Measurements from ENCODE around the gene KLHL26.

Gene KLHL26

GRCh38 chr19:18647371-18647767 lies 10.5 kb downstream of the KLHL26 start:
- DNase-seq (ENCODE audit: low read depth) = no peak

DNA sequence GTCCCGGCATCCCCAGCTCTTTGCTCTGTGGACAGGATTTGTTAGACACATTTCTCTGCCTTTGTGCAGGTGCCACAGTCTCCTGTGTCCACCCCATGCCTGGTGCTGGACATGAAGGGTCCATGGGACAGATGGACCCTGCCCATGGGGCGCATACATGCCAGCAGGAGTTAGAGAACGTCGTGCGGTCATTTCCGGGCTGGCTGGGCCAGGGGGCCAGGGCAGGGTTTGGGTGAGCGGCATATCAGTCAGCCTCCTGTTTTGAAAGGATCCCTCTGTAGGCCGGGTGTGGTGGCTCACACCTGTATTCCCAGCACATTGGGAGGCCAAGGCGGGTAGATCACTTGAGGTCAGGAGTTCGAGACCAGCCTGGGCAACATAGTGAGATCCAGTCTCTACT lies 11.0 kb downstream of the KLHL26 start:
- DNase-seq (ENCODE audit: low read depth) = no peak

DNA sequence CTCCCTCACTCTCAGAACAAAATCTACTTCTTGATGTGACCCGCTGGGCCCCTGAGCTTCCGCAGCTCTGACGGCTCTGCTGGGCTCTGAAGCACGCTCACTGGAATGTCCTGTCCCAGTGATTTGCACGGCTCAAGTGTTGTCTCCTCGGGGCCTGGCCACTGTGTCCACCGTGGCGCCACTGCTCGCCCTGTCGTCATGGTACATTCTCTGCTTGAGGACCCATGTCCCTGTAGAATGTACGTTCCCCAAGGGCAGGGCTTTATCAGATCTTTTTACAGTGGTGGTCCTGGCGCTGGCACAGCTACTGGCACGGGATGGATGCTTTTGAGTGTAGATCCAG lies 12.1 kb downstream of the KLHL26 start:
- DNase-seq (ENCODE audit: low read depth) = no peak

DNA sequence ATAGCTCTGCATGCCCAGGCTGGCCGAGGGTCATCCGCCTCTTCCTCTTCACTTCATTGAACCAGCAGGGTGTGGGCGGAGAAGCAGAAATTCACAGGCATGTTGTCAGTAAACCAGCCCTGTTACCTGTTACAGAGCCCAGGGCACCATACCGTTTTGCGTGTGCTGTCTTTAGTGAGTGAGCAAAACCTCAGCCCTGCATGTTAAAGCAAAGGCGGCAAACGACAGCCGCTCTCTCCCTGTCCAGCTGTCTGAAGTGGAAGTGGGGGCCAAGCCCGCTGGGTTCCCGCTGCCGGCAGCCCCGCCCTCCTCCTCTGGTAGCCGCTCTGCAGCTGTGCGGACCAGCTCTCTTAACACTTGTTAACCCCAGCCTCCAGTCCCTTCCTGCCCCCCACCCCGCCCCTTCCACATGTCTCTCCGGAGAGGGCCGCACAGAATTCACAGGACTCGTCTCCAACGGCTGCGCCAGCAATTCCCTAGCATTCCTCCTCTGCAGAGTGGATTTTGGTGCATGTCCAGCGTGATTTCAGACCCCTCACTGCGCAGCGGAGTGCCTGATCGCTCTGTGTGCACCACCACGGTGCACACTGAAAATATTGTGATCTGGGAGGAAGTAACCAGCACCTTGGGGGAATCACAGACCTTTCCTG lies 12.7 kb downstream of the KLHL26 start:
- DNase-seq (ENCODE audit: low read depth) = no peak

DNA sequence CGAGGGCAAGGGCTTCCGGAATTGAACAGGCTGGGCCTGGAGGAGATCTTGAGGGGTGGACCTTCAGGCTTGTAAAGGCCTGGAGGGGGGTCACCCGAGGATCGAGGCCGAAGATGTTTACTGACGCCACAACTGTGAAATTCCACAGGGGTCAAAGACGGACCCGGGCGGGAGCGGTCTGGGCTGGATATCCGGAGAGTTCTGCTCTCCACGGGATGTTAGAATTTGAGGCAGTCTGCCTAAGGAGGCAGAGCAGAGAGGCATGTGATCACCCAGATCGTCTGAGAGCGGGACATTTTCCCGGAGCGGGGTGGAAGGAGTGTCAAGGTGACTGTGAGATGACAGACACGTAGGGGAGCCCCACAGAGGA lies 13.2 kb downstream of the KLHL26 start:
- no peak for DNase-seq (ENCODE audit: low read depth)

- DNase-seq (ENCODE audit: low read depth) = no peak
Observed at GRCh38 chr19:18650468-18651041, 13.7 kb downstream of the KLHL26 start.

GRCh38 chr19:18651300-18651699 lies 14.5 kb downstream of the KLHL26 start:
- no peak for DNase-seq (ENCODE audit: low read depth)

- DNase-seq (ENCODE audit: low read depth) = no peak
Observed at GRCh38 chr19:18651733-18652132, 14.9 kb downstream of the KLHL26 start.

- DNase-seq (ENCODE audit: low read depth) = no peak
Observed at GRCh38 chr19:18653853-18654252, 17.0 kb downstream of the KLHL26 start.

GRCh38 chr19:18654469-18654868 lies 17.6 kb downstream of the KLHL26 start:
- no peak for DNase-seq (ENCODE audit: low read depth)

GRCh38 chr19:18655173-18655844 lies 18.5 kb downstream of the KLHL26 start:
- no peak for DNase-seq (ENCODE audit: low read depth)

DNA sequence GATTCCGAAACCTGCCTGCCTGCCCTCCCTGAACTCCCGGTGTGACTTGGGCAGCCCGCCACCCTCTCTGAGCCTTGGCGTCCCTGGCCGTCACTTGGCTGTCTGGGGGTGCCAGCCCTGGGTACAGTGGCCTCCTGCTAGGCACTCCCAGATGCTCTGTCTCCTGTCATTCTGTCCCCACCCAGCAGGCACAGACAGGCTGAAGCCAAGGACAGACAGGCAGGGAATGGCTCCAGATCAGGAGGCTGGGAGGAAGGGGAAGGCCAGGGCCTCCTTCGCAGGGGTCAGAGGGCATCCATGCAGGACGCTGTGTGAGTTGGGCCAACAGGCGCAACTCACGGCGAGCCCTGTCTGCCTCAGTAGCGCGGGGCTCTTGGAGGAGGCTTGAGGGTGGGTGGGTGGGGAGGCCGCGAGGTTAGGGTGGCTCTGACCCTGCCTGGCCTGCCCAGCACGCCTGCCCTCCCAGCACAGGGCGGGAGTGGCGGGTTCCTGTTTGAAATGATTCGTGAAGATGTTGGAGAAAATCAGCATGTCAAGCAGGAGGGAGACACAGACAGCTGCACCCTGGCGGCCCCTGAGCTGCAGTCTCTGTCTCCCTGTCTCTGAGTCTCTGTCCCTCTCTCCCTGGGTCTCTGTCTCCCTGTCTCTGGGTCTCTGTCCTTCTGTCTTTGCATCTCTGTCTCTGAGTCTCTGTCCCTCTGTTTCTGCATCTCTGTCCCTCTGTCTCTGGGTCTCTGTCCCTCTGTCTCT lies 19.7 kb downstream of the KLHL26 start:
- no peak for DNase-seq (ENCODE audit: low read depth)

GRCh38 chr19:18657590-18658365 lies 20.9 kb downstream of the KLHL26 start:
- DNase-seq (ENCODE audit: low read depth) = no peak

DNA sequence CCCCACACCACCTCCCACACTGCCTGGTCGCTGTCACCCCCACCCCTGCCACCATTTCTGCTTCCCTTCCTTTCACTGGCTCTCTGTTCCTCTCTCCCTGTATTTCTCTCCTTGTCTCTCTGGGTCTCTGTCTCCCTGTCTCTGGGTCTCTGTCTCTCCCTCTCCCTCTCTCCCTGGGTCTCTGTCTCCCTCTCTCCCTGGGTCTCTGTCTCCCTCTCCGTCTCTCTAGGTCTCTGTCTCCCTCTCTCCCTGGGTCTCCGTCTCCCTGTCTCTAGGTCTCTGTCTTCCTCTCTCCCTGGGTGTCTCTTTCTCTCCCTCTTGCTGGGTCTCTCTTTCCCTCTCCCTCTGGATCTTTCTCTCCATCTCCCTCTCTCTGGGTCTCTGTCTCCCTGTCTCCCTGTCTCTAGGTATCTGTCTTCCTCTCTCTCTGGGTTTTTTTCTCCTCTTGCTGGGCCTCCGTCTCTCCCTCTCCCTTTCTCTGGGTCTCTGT lies 21.6 kb downstream of the KLHL26 start:
- DNase-seq (ENCODE audit: low read depth) = no peak

DNA sequence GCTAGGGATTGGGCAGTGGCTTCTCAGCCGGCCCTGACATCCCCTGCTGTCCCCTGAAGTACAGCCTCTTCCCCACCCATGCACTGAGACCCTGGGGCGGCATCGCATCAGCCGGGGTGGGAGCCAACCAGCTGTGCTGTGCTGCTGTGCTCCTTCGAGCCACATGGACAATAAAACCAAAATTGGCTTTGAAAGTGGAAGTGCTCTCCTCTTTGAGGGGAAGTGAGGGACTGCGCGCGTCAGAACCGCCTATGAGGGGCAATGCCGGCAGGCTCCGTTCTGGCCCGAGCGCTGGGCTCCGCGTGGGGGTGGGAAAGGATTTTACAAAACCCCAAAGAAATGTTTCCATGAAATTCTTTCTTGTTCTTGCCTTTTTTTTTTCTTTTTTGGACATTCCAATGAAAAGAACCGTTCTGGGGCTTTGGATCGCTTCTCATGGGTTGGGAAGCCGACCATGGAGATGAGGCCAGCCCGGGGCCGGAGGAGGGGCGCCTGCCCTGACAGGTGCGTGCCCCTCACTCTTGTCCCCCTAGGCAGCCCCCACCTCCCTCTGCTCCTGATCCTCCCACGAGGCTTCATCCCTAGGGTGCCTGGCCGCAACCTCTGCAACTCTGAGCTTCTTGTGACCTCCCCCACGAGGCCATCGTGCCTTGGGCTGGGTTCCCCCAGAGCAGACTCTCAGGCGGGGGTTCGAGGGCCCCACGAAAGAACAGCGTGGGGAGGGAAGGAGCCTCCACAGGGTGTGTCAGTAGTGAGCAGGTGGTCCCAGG lies 22.6 kb downstream of the KLHL26 start:
- no peak for DNase-seq (ENCODE audit: low read depth)

DNA sequence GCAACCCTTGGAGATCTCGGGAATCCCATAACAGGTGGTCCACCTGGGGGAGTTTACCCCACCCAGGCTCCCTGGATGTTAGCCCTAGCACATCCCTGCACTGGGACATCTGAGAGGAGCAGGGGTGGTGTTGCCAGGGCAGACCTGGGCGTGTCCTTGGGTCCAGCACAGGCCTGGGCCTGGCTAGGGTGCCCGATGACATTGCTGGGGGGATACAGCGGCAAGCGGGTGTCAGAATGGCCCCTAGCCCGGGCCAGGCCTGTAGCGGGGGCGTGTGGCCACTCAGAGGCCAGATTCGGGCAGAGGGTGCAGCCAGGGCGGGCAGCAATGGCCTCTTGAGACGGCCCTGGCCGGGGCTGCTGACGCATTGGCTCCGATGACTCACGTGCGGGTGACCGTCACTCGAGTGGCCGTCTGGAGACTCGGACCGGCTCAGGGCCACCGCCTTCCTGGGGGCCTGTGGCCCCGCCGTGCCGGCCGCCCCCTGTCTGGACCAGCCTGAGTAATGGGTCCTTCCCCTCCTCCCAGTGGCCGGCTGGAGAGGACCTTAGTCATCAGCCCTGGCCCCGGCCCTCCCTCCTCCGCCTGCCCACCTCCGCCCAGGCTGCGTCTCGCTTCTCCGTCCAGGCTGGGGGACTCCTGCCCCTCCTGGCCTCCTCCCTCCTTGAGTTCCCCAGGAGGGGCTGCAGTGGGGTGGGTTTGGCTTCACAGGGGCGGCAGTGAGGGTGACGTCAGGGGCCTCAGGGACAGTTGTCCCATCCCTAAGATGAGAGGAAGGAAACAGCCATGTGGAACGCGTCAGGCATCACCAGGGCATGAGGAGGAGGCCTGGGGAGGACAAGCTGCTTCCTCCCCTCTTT lies 23.5 kb downstream of the KLHL26 start:
- DNase-seq (ENCODE audit: low read depth) = no peak

DNA sequence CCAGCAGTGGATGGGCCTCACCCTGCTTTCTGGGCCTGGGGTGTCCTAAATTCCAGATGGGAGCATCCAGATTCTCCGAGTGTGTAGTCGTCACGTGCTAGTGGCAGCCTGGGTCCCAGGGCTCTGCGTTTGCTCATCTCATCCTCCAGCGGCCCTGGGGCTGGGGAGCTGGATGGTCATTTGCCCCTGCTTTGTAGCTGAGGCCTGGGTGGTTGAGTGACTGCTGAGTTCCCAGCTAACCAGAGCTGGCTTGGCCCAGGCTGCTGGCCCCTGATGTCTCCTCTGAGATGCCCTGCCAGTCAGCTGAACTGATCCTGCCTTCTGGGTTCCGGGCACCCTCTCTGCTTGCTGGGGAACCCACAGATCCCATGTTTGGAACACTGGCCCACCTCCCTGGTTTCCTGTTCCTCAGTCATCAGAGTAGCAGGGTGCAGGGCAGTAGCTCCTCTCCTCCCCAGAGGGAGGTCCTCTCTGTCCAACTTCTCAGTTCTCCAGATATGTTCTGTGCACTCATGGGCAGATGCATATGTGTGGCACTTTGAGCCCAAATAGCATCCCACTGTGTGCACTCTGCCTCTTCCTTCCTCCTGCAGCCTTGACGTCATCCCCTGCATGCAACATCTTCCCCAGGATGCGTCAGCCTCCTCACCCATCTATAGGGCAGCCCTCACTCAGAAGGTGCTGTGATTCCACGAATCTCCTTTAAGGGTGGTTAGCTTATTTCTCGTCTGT lies 24.3 kb downstream of the KLHL26 start:
- no peak for DNase-seq (ENCODE audit: low read depth)

DNA sequence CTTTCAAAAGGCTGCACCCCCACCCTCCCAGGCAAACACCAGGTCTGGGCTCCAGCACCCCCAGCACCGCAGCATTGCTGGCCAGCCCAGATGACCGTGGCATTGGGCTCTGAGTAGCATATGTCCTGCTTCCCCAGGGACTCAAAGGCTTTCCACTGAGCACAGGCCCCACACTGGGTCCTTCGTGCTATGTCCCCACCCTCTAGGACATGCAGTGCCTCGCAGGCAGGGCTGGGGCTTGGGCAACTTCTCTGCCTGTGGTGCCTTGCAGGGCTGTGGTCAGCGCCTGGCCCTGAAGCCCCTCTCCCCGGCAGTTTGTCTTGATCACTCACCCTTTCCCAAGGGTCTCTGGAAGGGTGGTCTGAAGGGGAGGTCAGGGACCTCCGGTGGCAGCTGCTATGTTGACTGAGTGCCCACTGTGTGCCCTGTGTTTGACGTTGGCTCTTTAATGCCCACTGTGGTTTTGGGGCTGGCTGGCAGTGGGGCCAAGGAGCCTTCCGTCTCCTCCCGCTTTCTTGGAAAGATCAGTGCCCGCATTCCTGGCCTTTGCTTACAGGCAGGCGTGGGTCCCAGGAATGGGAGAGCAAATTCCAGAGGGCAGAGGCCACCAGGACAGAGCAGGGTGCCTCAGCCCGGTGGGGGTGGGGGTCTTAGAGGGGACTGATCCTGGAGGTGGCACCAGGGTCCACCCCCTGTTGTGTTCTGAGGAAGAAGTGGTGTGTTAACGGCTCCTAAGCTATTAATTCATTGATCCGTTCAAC lies 26.3 kb downstream of the KLHL26 start:
- DNase-seq (ENCODE audit: low read depth) = no peak

Data from T follicular helper cell (primary cell).